ENCODE data around the gene TSC2.
"Not testable (repeated sequence)": the region's sequence is repeated elsewhere in the genome, so short reads cannot be mapped to it uniquely, and the experiment has no call there.

TSC2 gene

DNA sequence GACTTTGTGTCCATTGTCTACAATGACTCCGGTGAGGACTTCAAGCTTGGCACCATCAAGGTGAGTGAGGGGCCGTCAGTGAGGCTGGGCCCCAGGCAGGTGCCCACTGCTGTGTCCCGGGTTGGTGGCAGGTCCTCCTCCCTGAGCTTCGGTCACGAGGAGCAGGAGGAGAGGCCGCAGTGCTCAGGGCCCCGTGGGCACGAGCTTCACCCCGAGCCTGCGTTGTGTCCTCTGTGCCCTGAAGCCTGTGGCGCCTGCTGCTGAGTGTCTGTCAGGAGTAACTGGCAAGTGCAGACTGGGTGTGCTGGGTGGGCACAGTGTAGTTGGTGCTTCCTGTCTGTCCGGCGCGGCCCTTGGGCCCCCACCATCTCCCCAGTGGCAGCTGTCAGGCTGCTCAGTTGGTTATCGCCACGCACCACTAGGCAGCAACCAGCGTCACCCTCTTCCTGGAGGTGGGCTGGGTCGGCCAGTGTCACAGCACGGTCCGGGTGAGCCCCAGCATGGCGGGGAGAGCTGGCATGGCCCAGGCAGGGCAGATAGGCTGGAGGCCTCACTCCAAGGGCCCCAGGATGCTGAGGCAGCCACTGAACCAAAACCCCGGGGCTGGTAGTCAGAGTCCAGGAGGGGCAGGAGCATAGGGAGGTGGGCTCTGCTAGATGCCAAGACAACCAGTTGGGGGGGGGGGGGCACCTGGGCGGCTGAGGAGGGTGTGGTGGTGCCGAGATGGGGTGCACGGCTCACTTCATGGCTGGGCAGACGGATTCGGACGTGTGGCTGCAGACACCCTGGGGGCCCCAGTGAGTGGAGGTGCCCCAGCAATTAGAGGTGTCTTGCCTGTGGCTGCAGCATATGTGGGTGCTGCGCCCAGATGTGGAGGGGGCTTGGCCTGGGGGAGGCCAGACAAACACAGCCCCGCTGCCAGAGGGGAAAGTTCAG is 39.3 kb downstream of the TSC2 start:
- no peak for DNase-seq

GRCh38 chr16:2087748-2088631 is 40.2 kb downstream of the TSC2 start:
- DNase-seq, result no peak

DNA sequence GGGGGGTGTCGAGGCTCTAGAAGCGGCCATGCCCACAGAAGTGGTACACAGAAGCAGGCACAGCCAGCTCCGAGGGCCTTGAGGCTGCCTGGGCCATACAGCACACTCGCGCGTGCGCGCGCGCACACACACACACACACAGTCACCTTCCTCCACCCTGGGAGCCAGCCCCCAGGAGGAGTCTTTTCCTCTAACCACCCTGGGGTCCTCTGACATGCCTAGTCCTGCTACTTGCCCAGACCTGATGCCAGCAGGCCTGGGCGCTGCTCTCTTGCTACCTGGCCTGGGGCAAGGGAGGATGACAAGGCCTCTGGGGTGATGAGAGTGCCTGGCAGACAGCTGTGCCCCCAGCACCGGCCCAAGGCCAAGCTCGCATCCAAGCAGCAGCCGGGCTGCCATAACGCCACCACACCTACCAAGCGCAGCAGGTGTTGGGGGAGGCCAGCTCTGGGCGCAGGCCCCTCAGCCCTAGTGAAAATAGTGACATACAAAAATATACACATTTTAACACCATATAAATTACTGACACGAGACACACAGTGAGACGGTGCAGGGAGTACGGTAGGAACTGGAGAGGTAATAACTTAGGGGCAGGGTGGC is 41.1 kb downstream of the TSC2 start:
- no peak for DNase-seq

GRCh38 chr16:2089706-2090480 is 42.1 kb downstream of the TSC2 start:
- no peak for DNase-seq

- DNase-seq, result no peak
Measured at GRCh38 chr16:2090481-2090776, 42.6 kb downstream of the TSC2 start.

DNA sequence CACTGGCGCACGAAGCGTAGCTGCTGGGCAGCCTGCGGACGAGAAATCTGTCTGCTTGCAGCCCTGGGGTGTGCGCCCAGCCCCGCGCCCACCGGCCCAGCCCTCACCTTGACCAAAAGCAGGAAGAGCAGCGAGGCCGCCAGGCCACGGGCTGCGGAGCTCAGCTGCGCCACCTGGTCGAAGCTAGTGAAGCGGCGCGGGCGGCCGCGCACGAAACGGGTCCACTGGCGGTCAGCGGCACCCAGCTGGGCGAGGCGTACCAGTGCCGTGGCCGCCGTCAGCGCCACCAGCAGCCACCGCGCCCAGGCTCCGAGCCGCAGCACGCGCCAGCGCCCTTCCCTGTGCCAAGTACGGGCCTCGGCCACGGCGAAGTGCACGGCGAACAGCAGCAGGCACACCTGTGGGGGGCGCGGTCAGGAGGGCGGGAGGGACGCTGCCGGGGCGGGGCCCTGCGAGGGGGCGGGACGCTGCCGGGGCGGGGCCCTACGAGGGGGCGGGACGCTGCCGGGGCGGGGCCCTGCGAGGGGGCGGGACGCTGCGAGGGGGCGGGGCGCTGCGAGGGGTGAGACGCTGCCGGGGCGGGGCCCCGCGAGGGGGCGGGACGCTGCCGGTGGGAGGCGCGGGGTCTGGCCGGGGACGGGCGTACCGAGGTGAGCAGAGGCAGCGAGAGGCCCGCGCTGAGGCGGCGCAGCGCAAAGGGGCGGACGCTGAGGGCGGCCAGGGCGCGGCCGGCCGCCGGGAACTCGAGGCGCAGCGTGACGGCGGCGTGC is 43.2 kb downstream of the TSC2 start:
- DNase-seq, result peak; percentile 39 to 62

DNA sequence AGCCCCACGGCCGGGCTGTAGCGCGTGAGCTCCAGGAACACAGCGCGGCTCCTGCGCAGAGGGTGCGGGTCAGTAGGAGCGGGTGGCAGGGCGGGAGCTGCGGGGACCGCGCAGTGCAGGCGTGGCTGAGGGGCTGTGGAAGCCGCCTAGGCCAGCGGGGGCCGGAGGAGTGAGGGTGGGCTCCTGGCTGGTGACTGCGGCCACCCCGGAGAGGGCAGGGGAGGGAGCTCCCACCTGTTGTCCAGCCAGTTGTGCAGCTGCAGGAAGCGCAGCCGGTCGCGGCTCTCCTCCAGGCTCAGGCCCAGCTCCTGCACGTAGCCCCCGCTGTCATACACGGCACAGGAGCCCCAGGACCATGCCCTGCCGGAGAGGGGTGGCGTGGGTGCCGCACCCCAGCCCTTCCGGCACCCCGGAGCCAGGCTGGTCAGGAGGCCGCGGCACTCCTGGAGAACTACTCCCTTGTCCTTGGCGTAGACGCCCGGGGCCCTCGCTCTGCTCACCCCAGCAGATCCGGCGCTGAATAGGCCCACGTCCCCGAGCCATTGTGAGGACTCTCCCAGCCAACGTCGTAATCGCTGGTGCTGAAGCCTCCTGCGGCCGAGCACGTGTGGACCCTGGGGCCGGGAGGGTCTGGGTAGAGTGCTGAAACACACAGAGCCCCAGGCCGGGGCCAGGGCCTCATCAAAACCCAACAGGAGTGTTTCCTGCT is 43.9 kb downstream of the TSC2 start:
- no peak for DNase-seq

DNA sequence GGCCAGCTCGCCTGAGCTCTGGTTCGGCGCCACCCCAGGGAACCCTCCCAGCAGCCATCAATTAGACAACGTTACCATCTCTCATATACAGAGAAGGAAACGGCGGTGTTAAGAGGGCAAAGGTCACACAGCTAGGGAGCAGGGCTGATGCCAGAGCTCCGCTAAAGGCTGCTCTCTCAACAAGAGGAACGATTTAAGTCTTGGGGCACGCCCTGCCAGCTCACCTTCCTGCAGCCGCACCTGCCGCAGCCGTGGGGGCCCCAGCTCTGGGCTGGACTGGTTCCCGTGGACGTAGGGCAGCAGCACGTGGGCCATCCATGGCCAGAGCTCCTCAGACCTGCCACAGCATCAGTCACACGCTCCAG is 44.5 kb downstream of the TSC2 start:
- DNase-seq, result no peak

GRCh38 chr16:2092866-2093265 is 45.1 kb downstream of the TSC2 start:
- DNase-seq, result no peak

- DNase-seq, result no peak
Measured at GRCh38 chr16:2093793-2094192, 46.0 kb downstream of the TSC2 start.

GRCh38 chr16:2095315-2095853 is 47.6 kb downstream of the TSC2 start:
- no peak for DNase-seq

GRCh38 chr16:2095918-2096582 is 48.3 kb downstream of the TSC2 start:
- DNase-seq, result no peak

GRCh38 chr16:2096853-2097595 is 49.2 kb downstream of the TSC2 start:
- no peak for DNase-seq

DNA sequence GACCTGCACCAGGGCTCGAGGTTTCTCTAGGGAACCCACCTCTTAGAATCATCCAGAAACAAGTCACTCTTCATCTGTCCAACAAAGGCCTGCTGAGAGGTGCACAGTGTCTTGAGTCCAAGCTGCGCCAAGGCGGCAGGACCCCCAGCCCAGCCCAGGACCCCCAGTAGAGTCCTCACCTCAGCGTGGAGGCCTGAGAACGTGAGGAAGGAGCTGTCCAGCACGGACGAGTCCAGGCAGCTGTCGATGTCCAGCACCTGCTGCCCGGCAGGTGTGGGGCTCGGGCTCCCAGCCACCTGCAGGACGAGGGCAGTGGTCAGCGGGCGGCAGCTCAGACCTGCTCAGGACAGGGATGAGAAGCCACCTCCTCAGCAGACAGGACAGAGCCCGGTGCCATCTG is 49.9 kb downstream of the TSC2 start:
- DNase-seq, result not testable (repeated sequence)

GRCh38 chr16:2101581-2101980 is 53.8 kb downstream of the TSC2 start:
- DNase-seq, result not testable (repeated sequence)

GRCh38 chr16:2102471-2102870 is 54.7 kb downstream of the TSC2 start:
- no peak for DNase-seq

- DNase-seq, result not testable (repeated sequence)
Measured at GRCh38 chr16:2104464-2104863, 56.7 kb downstream of the TSC2 start.

DNA sequence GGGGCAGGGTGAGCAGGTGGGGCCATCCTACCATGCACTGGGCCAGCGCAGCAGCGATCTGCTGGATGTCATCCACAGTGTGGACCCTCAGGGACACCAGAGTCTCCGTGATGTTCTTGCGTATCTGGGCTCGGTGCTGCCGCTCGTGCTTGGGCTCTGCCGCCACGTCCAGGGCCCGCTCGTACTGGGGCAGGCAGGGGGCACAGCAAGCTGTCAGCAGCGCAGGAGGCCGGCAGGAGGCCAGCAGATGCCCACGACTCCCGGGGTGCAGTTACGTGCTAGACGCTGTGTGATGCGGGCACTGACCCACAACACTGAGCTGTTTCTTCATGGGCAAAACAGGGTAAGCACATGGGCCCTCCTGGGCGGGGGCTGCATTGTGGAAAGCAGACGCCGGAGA is 57.5 kb downstream of the TSC2 start:
- not testable (repeated sequence) for DNase-seq

GRCh38 chr16:2105769-2106168 is 58.0 kb downstream of the TSC2 start:
- not testable (repeated sequence) for DNase-seq

- not testable (repeated sequence) for DNase-seq
Measured at GRCh38 chr16:2106211-2106610, 58.4 kb downstream of the TSC2 start.
